Endothelial cell of umbilical vein (primary cell): ENCODE data around the gene MYDGF.

ENCODE experiments used
- EZH2 ChIP-seq: IDR thresholded peaks from 2 replicates; pipeline ENCODE4 v1.6.1; 2012; ENCODE audit warnings: borderline replicate concordance, low read depth, mild to moderate bottlenecking, moderate library complexity, low read length, inconsistent platforms; ENCODE audit not compliant: severe bottlenecking
- FOS ChIP-seq: IDR thresholded peaks from 2 replicates; pipeline ENCODE4 v1.6.1; 2011; ENCODE audit warnings: mild to moderate bottlenecking, low read length, moderate library complexity, borderline replicate concordance; ENCODE audit not compliant: insufficient read depth
- GATA2 ChIP-seq: IDR thresholded peaks from 2 replicates; pipeline ENCODE4 v1.7.0; 2011; ENCODE audit warnings: low read depth, mild to moderate bottlenecking, moderate library complexity, mixed read lengths, low read length; ENCODE audit not compliant: insufficient read length, insufficient read depth
- JUN ChIP-seq: IDR thresholded peaks from 2 replicates; pipeline ENCODE4 v1.6.1; 2011; ENCODE audit warnings: borderline replicate concordance, low read depth; ENCODE audit not compliant: insufficient read length, insufficient read depth
- MYC ChIP-seq: IDR thresholded peaks from one replicate; pipeline ENCODE4 v1.6.1; 2011; ENCODE audit warnings: mild to moderate bottlenecking, low read depth, low read length
- POLR2A ChIP-seq: IDR thresholded peaks from 2 replicates; pipeline ENCODE4 v1.6.1; 2012; ENCODE audit warnings: low read depth, mild to moderate bottlenecking, control low read depth, low read length
- POLR2AphosphoS5 ChIP-seq: IDR thresholded peaks from 2 replicates; pipeline ENCODE4 v1.6.1; 2012; ENCODE audit warnings: low read depth, mild to moderate bottlenecking, control low read depth, low read length, moderate library complexity; ENCODE audit not compliant: insufficient read depth
- TF ChIP-seq, protein P1 (sequence below): IDR thresholded peaks from 2 replicates; pipeline ENCODE4 v1.6.1; 2011; ENCODE audit not compliant: insufficient read depth, insufficient read length
- TF ChIP-seq, protein P2 (sequence below), 2 donors: IDR thresholded peaks; 1 replicate in 1 of 2; 2 replicates in 1 of 2; pipeline ENCODE4 v1.5.1; 2011; ENCODE audit warnings: low read length in 2 of 2, mild to moderate bottlenecking in 2 of 2, moderate library complexity in 2 of 2, control low read depth in 1 of 2, inconsistent platforms in 1 of 2, low read depth in 1 of 2; ENCODE audit not compliant: insufficient read depth in 1 of 2; ENCODE audit errors: extremely low read depth in 1 of 2

DNA sequence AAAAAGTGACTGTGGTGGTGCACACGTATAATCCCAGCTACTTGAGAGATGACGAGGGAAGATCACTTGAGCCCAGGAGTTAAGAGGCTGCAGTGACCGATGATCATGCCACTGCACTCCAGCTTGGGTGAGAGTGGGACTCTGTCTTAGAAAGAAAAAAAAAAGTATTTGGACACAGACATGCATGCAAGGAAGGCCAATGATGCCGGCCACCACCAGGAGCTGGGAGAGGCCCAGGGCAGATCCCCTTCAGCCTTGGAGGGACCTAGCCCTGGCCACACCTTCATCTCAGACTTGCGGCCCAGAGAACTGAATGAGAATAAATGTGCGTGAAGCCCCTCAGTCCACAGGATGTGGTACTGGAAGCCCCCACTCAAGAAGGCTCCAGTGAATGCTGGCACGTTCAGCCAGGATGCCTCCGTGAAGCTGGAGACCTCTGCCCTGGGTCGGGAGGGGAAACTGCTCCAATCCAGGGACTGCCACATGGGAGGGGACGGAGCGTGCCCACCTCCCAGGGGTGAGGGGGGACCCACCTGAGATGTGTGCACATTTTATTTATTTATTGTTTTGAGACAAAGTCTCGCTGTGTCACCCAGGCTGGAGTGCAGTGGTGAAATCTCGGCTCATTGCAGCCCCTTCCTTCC lies 16.2 kb downstream of the MYDGF start:
- TF ChIP-seq, protein P1, sequence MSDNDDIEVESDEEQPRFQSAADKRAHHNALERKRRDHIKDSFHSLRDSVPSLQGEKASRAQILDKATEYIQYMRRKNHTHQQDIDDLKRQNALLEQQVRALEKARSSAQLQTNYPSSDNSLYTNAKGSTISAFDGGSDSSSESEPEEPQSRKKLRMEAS: no peak
- TF ChIP-seq, protein P2, sequence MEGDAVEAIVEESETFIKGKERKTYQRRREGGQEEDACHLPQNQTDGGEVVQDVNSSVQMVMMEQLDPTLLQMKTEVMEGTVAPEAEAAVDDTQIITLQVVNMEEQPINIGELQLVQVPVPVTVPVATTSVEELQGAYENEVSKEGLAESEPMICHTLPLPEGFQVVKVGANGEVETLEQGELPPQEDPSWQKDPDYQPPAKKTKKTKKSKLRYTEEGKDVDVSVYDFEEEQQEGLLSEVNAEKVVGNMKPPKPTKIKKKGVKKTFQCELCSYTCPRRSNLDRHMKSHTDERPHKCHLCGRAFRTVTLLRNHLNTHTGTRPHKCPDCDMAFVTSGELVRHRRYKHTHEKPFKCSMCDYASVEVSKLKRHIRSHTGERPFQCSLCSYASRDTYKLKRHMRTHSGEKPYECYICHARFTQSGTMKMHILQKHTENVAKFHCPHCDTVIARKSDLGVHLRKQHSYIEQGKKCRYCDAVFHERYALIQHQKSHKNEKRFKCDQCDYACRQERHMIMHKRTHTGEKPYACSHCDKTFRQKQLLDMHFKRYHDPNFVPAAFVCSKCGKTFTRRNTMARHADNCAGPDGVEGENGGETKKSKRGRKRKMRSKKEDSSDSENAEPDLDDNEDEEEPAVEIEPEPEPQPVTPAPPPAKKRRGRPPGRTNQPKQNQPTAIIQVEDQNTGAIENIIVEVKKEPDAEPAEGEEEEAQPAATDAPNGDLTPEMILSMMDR (IDR thresholded peaks at IDR 0.05; ENCODE audit: extremely low read depth in 1 of 2, insufficient read depth in 1 of 2, low read depth in 1 of 2, low read length in 2 of 2): no peak
- TF ChIP-seq POLR2AphosphoS5: no peak
- TF ChIP-seq EZH2: no peak
- TF ChIP-seq FOS: no peak
- TF ChIP-seq GATA2: no peak
- TF ChIP-seq MYC: no peak
- no peak for TF ChIP-seq JUN
- TF ChIP-seq POLR2A: no peak
